Body of pancreas (tissue), 4 donors: ENCODE results near the gene C16orf92.

ENCODE experiments used
- POLR2A ChIP-seq, 3 donors: fragments of 450-650 bp; IDR thresholded peaks; one replicate each; pipeline ENCODE4 v1.6.1; 2016; ENCODE audit warnings: antibody characterized with exemption in 3 of 3, mild to moderate bottlenecking in 2 of 3
- TF ChIP-seq, protein P1 (sequence below), 7 experiments: fragments of 450-650 bp in 4 of 7; fragments of 200-600 bp in 3 of 7; sonication (generic) in 3 of 7; IDR thresholded peaks; one replicate each; pipeline ENCODE4 v1.5.1; 2016 to 2019; ENCODE audit warnings: antibody characterized with exemption in 7 of 7

DNA sequence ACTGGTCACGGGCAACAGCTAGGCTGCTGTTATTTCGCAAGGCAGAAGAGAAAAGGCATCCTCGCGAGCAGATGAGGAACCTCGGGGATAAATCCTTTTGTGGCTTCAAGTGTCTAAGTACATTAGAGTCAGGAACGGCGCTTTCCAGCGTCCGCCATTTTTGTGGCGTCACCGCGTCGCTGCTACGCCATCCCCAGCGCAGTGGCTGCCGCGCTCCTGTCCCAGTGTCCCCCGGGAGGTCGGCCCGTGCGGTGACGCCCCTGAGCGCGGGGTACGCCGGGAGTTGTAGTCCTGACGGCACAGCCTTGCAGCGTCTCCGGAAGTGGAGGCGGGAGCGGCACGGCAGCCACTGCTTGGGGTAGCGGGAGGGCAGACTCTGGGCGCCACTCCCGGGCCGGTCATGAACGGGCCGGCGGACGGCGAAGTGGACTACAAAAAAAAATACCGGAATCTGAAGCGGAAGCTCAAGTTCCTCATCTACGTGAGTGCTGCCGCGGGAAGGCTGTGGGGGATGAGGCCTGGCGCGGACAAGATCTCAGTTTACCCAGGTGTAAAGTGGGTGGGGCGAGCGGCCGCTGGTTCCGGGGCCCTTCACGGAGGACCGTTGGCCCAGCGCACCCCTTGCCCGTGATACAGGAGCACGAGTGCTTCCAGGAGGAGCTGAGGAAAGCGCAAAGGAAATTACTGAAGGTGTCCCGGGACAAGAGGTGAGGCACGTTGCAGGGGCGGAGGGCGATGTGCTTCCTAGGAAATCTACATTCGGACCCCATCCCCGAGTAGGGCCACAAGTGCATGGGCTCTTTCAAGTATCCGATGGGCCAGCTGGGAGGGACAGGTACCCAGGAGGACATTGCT lies 26.9 kb upstream of the C16orf92 start, which contains the start of gene INO80E:
- TF ChIP-seq, protein P1, sequence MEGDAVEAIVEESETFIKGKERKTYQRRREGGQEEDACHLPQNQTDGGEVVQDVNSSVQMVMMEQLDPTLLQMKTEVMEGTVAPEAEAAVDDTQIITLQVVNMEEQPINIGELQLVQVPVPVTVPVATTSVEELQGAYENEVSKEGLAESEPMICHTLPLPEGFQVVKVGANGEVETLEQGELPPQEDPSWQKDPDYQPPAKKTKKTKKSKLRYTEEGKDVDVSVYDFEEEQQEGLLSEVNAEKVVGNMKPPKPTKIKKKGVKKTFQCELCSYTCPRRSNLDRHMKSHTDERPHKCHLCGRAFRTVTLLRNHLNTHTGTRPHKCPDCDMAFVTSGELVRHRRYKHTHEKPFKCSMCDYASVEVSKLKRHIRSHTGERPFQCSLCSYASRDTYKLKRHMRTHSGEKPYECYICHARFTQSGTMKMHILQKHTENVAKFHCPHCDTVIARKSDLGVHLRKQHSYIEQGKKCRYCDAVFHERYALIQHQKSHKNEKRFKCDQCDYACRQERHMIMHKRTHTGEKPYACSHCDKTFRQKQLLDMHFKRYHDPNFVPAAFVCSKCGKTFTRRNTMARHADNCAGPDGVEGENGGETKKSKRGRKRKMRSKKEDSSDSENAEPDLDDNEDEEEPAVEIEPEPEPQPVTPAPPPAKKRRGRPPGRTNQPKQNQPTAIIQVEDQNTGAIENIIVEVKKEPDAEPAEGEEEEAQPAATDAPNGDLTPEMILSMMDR (IDR thresholded peaks at IDR 0.05): peak in 1 of 7 experiments; percentile 24
- peak in 2 of 3 donors; percentile 52 to 58 for TF ChIP-seq POLR2A (IDR thresholded peaks at IDR 0.05)
